Sigmoid colon (tissue), 7 donors: ENCODE results near the gene ZNF831. TPM values are rescaled to one million over a fixed set of nuclear protein-coding genes. Genes with fewer than 3 reads are reported as not detected.

ENCODE experiments used
- DNase-seq: peaks from one replicate; pipeline ENCODE4 v3.0.0-alpha.2; 2019
- H3K27ac ChIP-seq, 4 donors: fragments of 200-600 bp; sonication (generic); one replicate each; pipeline ENCODE4 v1.5.1; 2016 to 2019; ENCODE audit warnings: mild to moderate bottlenecking in 1 of 4
- H3K27me3 ChIP-seq, 3 donors: fragments of 200-600 bp; sonication (generic); one replicate each; pipeline ENCODE4 v1.5.1; 2019; ENCODE audit warnings: mild to moderate bottlenecking in 1 of 3
- H3K36me3 ChIP-seq, 4 donors: fragments of 200-600 bp; sonication (generic); one replicate each; pipeline ENCODE4 v1.5.1; 2016 to 2019
- H3K4me1 ChIP-seq, 4 donors: fragments of 200-600 bp; sonication (generic); one replicate each; pipeline ENCODE4 v1.5.1; 2017 to 2019
- H3K4me3 ChIP-seq, 4 donors: fragments of 200-600 bp; sonication (generic); one replicate each; pipeline ENCODE4 v1.5.1; 2017 to 2019; ENCODE audit warnings: mild to moderate bottlenecking in 2 of 4, moderate library complexity in 1 of 4
- H3K9me3 ChIP-seq, 4 donors: fragments of 200-600 bp in 3 of 4; sonication (generic) in 3 of 4; one replicate each; pipeline versions ENCODE4 v1.5.1 to v1.6.1; 2013 to 2019
- EP300 ChIP-seq, 4 donors: sonication (generic); formaldehyde crosslinking; IDR thresholded peaks; one replicate each; pipeline ENCODE4 v1.6.1; 2017; ENCODE audit warnings: antibody characterized with exemption in 4 of 4
- POLR2A ChIP-seq, 2 donors: fragments of 450-650 bp; IDR thresholded peaks; one replicate each; pipeline ENCODE4 v1.6.1; 2016; ENCODE audit warnings: antibody characterized with exemption in 2 of 2, mild to moderate bottlenecking in 2 of 2, moderate library complexity in 2 of 2
- POLR2AphosphoS5 ChIP-seq, 4 donors: sonication (generic); formaldehyde crosslinking; IDR thresholded peaks; one replicate each; pipeline ENCODE4 v1.6.1; 2017; ENCODE audit warnings: antibody characterized with exemption in 4 of 4
- WGBS, 2 donors: extraction: QIAGEN DNeasy Blood & Tissue Kit; methylation state at CpG; one replicate each; pipeline ENCODE4 v1.1.7; 2013; 5-methylcytosine and 5-hydroxymethylcytosine counted together
- intact Hi-C: fragments of 100-400 bp; cut with DNase I; formaldehyde crosslinking; loops from one replicate; pipeline ENCODE4 v1.15.1; 2023
- polyA plus RNA-seq, 3 donors: library from polyadenylated mRNA; stranded (reverse); fragments of 200-250 nt; gene quantifications; one replicate each; pipeline ENCODE4 v1.2.3, GENCODE V29; 2013
- total RNA-seq, 4 donors: library from RNA; depleted of rRNA; stranded (reverse); fragments of >200 nt; gene quantifications; one replicate each; pipeline ENCODE4 v1.1.0, GENCODE V29; 2016
- TF ChIP-seq, protein P1 (sequence below), 4 experiments: fragments of 450-650 bp in 3 of 4; fragments of 200-600 bp in 1 of 4; IDR thresholded peaks; one replicate each; pipeline ENCODE4 v1.5.1; 2016 to 2019; ENCODE audit warnings: antibody characterized with exemption in 4 of 4, mild to moderate bottlenecking in 3 of 4, moderate library complexity in 2 of 4
- donor health status: healthy with polysubstance abuse.
- donor health status: Bipolar disorder and iron deficiency.
- donor health status: healthy.

Gene ZNF831
- total and polyA plus RNA-seq, 7 donors = under 0.01 to 4.4 (median 0.50) TPM; not detected in 1

DNA sequence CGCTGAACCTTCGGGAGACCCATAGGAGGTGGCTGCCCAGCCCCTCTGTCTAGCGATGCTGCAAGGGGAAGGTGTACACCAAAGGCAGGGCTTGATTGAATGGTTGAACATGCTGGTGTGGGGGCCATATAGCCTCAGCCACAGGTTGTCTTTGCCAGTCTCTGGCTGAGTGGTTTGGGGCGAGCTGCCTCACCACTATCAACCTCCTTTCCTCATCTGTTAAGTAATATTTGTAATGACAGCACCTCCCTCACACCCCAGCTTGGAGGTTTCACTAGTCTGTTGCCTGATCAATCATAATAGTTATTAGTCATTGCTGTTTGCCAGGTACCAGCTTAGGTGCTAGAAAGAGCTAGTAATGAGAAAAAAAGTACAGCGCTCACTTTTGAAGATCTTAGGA lies 11.8 kb upstream of the ZNF831 start:
- Histone ChIP-seq H3K27me3 (no peaks in the 10 kb centered on the region), H3K9me3 (no peaks in the 10 kb centered on the region), H3K4me1 (peaks cover 0 to 14% (median 8%) of the 10 kb centered on the region in 4 donors), H3K27ac (no peak overlapping the region), H3K36me3 (no peaks in the 10 kb centered on the region), H3K4me3 (no peak overlapping the region)
- TF ChIP-seq POLR2A (IDR thresholded peaks at IDR 0.05) (no peak), EP300 (IDR thresholded peaks at IDR 0.05) (no peak), POLR2AphosphoS5 (IDR thresholded peaks at IDR 0.05) (no peak)
- TF ChIP-seq, protein P1, sequence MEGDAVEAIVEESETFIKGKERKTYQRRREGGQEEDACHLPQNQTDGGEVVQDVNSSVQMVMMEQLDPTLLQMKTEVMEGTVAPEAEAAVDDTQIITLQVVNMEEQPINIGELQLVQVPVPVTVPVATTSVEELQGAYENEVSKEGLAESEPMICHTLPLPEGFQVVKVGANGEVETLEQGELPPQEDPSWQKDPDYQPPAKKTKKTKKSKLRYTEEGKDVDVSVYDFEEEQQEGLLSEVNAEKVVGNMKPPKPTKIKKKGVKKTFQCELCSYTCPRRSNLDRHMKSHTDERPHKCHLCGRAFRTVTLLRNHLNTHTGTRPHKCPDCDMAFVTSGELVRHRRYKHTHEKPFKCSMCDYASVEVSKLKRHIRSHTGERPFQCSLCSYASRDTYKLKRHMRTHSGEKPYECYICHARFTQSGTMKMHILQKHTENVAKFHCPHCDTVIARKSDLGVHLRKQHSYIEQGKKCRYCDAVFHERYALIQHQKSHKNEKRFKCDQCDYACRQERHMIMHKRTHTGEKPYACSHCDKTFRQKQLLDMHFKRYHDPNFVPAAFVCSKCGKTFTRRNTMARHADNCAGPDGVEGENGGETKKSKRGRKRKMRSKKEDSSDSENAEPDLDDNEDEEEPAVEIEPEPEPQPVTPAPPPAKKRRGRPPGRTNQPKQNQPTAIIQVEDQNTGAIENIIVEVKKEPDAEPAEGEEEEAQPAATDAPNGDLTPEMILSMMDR (IDR thresholded peaks at IDR 0.05) = no peak
- intact Hi-C loops = no loop called here
- no peak for DNase-seq
- 93 to 97% methylated on average over 5 of the region's 5 CpGs for WGBS, 2 donors

DNA sequence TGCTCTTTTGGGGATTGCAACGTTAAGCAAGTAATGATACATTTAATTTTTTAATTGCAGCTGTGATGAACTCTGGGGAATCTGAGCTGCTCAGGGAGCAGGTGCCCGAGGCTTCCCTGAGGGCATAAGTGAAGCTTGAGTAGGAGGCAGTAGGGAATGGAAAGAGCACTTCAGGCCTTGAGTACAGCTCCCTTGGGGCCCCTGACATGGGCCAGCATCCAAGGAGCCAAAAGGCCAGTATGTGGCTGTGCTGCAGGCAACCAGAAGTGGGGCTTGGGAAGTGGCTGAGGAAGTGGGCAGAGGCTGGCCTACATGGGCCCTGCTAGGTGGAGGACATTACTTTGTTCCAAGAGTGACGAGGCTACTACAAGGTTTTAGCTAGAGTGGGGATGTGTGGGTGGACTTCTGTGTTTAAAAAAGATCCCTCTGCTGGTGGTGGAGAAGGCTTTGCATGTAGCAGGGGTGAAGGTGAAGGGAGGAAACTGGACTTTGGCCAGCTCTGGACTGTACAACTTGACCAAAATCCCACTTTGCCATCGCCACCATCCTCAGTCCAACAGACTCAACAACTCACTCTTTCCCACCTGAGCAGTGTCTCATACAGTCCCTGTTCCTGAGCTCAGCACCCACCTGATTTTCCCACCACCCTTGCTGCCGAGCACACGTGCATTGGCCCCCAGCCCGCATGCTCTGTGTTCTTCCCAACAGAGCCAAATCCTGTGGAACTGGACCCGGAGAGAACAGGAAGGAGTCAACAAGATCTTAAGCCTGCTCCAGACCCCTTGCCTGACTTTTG lies 10.9 kb upstream of the ZNF831 start:
- DNase-seq = no peak
- no peaks in the 10 kb centered on the region for H3K9me3 ChIP-seq
- intact Hi-C loops = no loop called here
- no peak overlapping the region for H3K4me3 ChIP-seq
- no peak for TF ChIP-seq POLR2AphosphoS5 (IDR thresholded peaks at IDR 0.05)
- TF ChIP-seq, protein P1 (IDR thresholded peaks at IDR 0.05) = no peak
- no peak for TF ChIP-seq EP300 (IDR thresholded peaks at IDR 0.05)
- no peak for TF ChIP-seq POLR2A (IDR thresholded peaks at IDR 0.05)
- no peak overlapping the region for H3K27ac ChIP-seq
- no peaks in the 10 kb centered on the region for H3K27me3 ChIP-seq
- peaks cover 0 to 6% (median 1%) of the 10 kb centered on the region in 4 donors for H3K4me1 ChIP-seq
- 80 to 81% methylated on average over 8 of the region's 8 CpGs for WGBS, 2 donors
- H3K36me3 ChIP-seq = no peaks in the 10 kb centered on the region

DNA sequence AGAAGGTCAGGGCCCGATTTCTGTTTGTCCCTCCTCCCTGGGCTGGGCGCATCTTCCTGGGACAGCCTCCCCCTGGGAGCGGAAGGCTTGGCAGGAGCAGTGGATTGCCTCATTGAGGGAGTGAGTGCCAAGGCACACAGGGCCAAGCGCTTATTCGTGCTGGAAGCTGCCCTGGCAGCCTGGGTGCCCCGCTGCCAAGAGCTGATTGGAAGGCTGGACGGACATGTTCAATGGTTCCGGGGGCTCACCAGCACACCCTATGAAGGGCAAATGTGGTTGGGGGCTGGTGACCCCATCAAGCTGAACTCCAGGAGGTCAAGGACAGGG lies 10.3 kb upstream of the ZNF831 start:
- H3K4me3 ChIP-seq = no peak overlapping the region
- intact Hi-C loops = no loop called here
- whole genome bisulfite sequencing, 2 donors = 85 to 88% methylated on average over 8 of the region's 8 CpGs

DNA sequence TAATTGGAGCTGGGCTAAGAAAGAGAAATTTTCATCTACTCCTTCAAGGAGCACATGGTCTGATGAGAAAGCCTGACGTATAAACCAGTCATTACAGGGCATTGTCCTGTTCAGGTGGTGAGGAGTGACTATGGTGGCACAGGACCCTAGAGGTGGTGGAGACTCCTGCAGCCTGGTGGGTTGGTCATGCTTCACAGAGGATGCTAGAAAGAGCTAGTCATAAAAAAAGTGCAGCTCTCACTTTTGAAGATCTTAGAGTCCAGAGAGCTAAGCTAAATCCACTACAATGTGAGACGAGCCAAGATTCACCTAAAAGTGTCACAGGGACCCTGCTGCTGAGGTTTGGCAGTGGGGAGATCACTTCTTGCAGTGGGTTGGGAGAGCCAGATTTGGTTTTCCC lies 9.8 kb upstream of the ZNF831 start:
- WGBS, 2 donors = 90 to 91% methylated on average over 2 of the region's 2 CpGs
- no peak overlapping the region for H3K4me3 ChIP-seq
- no peaks in the 10 kb centered on the region for H3K9me3 ChIP-seq
- no peak for TF ChIP-seq POLR2A (IDR thresholded peaks at IDR 0.05)
- no peak for TF ChIP-seq POLR2AphosphoS5 (IDR thresholded peaks at IDR 0.05)
- TF ChIP-seq, protein P1 (IDR thresholded peaks at IDR 0.05) = no peak
- no peak for TF ChIP-seq EP300 (IDR thresholded peaks at IDR 0.05)
- H3K27me3 ChIP-seq = no peaks in the 10 kb centered on the region
- no peaks in the 10 kb centered on the region for H3K36me3 ChIP-seq
- no peak overlapping the region for H3K27ac ChIP-seq
- intact Hi-C loops = no loop called here
- peaks cover 0 to 6% (median 0%) of the 10 kb centered on the region in 4 donors for H3K4me1 ChIP-seq
- DNase-seq = no peak

More for the DNA sequence above, 10.3 kb upstream of the ZNF831 start:
- H3K9me3 ChIP-seq = no peaks in the 10 kb centered on the region
- peaks cover 0 to 6% (median 0%) of the 10 kb centered on the region in 4 donors for H3K4me1 ChIP-seq
- no peak overlapping the region for H3K27ac ChIP-seq
- no peaks in the 10 kb centered on the region for H3K27me3 ChIP-seq
- DNase-seq = peak; percentile 70
- H3K36me3 ChIP-seq = no peaks in the 10 kb centered on the region
- TF ChIP-seq, protein P1 (IDR thresholded peaks at IDR 0.05) = no peak
- TF ChIP-seq EP300 (IDR thresholded peaks at IDR 0.05) (no peak), POLR2AphosphoS5 (IDR thresholded peaks at IDR 0.05) (peak in 1 of 4 donors; percentile 28), POLR2A (IDR thresholded peaks at IDR 0.05) (no peak)
